HAP-1 (cell line): ENCODE data around the gene USP35.

ENCODE experiments used
- DNase-seq, 2 experiments: peaks; one replicate each; pipeline ENCODE4 v3.0.0-alpha.2; 2016 to 2020; ENCODE audit warnings: low spot score in 2 of 2
- H3K27me3 ChIP-seq: fragments of 250-450 bp; sonication (Bioruptor Pico); 2 replicates; pipeline ENCODE4 v1.5.1; 2020; ENCODE audit warnings: low read depth, mild to moderate bottlenecking, moderate library complexity
- H3K36me3 ChIP-seq: fragments of 250-450 bp; sonication (Bioruptor Pico); replicated peaks from 2 replicates; pipeline ENCODE4 v1.5.1; 2020; ENCODE audit warnings: mild to moderate bottlenecking
- H3K4me1 ChIP-seq: fragments of 250-450 bp; sonication (Bioruptor Pico); 2 replicates; pipeline ENCODE4 v1.5.1; 2020; ENCODE audit warnings: mild to moderate bottlenecking
- H3K4me3 ChIP-seq: fragments of 250-450 bp; sonication (Bioruptor Pico); 2 replicates; pipeline ENCODE4 v1.5.1; 2020; ENCODE audit warnings: mild to moderate bottlenecking, moderate library complexity
- H3K9me3 ChIP-seq: fragments of 250-450 bp; sonication (Bioruptor Pico); 2 replicates; pipeline ENCODE4 v1.5.1; 2020; ENCODE audit warnings: mild to moderate bottlenecking, moderate library complexity
- in situ Hi-C: fragments of 300-500 bp; cut with MboI; formaldehyde crosslinking; loops from 3 replicates; pipeline ENCODE4 v1.14.3; 2020; ENCODE audit warnings: low sequenced_read_pairs, inconsistent platforms, mixed read lengths

USP35 gene

GRCh38 chr11:78257654-78258053, 68.9 kb downstream of the USP35 start:
- Histone ChIP-seq H3K4me1 (no peaks in the 10 kb centered on the region; the same call in 1 of the 2 replicates), H3K4me3 (no peak overlapping the region), H3K9me3 (no peaks in the 10 kb centered on the region), H3K36me3 (no peaks in the 10 kb centered on the region; the same call in 1 of the 2 replicates), H3K27me3 (no peaks in the 10 kb centered on the region)
- DNase-seq = no peak
- in situ Hi-C loops = no loop called here

GRCh38 chr11:78259777-78260487, 71.2 kb downstream of the USP35 start:
- no peak for DNase-seq
- H3K4me1 ChIP-seq = no peaks in the 10 kb centered on the region; the same call in 1 of the 2 replicates
- no peaks in the 10 kb centered on the region for H3K9me3 ChIP-seq
- H3K4me3 ChIP-seq = no peak overlapping the region
- H3K36me3 ChIP-seq = no peaks in the 10 kb centered on the region
- H3K27me3 ChIP-seq = no peaks in the 10 kb centered on the region
- in situ Hi-C loops = no loop called here

GRCh38 chr11:78261367-78261766, 72.6 kb downstream of the USP35 start:
- in situ Hi-C loops = no loop called here
- Histone ChIP-seq H3K4me1 (no peaks in the 10 kb centered on the region; the same call in 1 of the 2 replicates), H3K9me3 (no peaks in the 10 kb centered on the region), H3K27me3 (no peaks in the 10 kb centered on the region), H3K4me3 (no peak overlapping the region), H3K36me3 (no peaks in the 10 kb centered on the region)
- DNase-seq = no peak

- in situ Hi-C loops = no loop called here
- Histone ChIP-seq H3K4me1 (no peaks in the 10 kb centered on the region; the same call in 1 of the 2 replicates), H3K36me3 (no peaks in the 10 kb centered on the region), H3K4me3 (no peak overlapping the region), H3K9me3 (no peaks in the 10 kb centered on the region), H3K27me3 (no peaks in the 10 kb centered on the region)
- no peak for DNase-seq
These were observed 73.1 kb downstream of the USP35 start for GRCh38 chr11:78261828-78262227.

GRCh38 chr11:78262238-78262637, 73.5 kb downstream of the USP35 start:
- H3K4me1 ChIP-seq = no peaks in the 10 kb centered on the region; the same call in 1 of the 2 replicates
- no peaks in the 10 kb centered on the region for H3K36me3 ChIP-seq
- no peaks in the 10 kb centered on the region for H3K9me3 ChIP-seq
- no peak for DNase-seq
- H3K27me3 ChIP-seq = no peaks in the 10 kb centered on the region
- in situ Hi-C loops = no loop called here
- no peak overlapping the region for H3K4me3 ChIP-seq

- no peak for DNase-seq
- in situ Hi-C loops = no loop called here
- H3K9me3 ChIP-seq = no peaks in the 10 kb centered on the region
- no peaks in the 10 kb centered on the region for H3K27me3 ChIP-seq
- H3K4me3 ChIP-seq = no peak overlapping the region
- H3K36me3 ChIP-seq = no peaks in the 10 kb centered on the region
- H3K4me1 ChIP-seq = no peaks in the 10 kb centered on the region
These were observed 74.0 kb downstream of the USP35 start for GRCh38 chr11:78262691-78263090.
